BLaER1 (cell line): ENCODE measurements around the gene DUSP2.

Experiments
- H3K27ac ChIP-seq: shearing (Covaris generic); formaldehyde crosslinking; 2 replicates; pipeline ENCODE4 v1.8.1; 2022
- H3K27me3 ChIP-seq: shearing (Covaris generic); formaldehyde crosslinking; 2 replicates; pipeline ENCODE4 v1.8.1; 2022
- H3K36me3 ChIP-seq: shearing (Covaris generic); formaldehyde crosslinking; 2 replicates; pipeline ENCODE4 v1.8.1; 2022
- H3K4me1 ChIP-seq: shearing (Covaris generic); formaldehyde crosslinking; 2 replicates; pipeline ENCODE4 v1.8.1; 2022
- H3K4me2 ChIP-seq: shearing (Covaris generic); formaldehyde crosslinking; 2 replicates; pipeline ENCODE4 v1.8.1; 2022
- H3K4me3 ChIP-seq: shearing (Covaris generic); formaldehyde crosslinking; 2 replicates; pipeline ENCODE4 v1.8.1; 2022
- H3K9ac ChIP-seq: shearing (Covaris generic); formaldehyde crosslinking; 2 replicates; pipeline ENCODE4 v1.8.1; 2022
- H3K9me3 ChIP-seq: shearing (Covaris generic); formaldehyde crosslinking; 2 replicates; pipeline ENCODE4 v1.8.1; 2022
- H4K20me1 ChIP-seq: shearing (Covaris generic); formaldehyde crosslinking; 2 replicates; pipeline ENCODE4 v1.8.1; 2022
- Cebpa-rat ChIP-seq: shearing (Covaris generic); IDR thresholded peaks from 2 replicates; pipeline ENCODE4 v1.8.1; 2022

Gene DUSP2

DNA sequence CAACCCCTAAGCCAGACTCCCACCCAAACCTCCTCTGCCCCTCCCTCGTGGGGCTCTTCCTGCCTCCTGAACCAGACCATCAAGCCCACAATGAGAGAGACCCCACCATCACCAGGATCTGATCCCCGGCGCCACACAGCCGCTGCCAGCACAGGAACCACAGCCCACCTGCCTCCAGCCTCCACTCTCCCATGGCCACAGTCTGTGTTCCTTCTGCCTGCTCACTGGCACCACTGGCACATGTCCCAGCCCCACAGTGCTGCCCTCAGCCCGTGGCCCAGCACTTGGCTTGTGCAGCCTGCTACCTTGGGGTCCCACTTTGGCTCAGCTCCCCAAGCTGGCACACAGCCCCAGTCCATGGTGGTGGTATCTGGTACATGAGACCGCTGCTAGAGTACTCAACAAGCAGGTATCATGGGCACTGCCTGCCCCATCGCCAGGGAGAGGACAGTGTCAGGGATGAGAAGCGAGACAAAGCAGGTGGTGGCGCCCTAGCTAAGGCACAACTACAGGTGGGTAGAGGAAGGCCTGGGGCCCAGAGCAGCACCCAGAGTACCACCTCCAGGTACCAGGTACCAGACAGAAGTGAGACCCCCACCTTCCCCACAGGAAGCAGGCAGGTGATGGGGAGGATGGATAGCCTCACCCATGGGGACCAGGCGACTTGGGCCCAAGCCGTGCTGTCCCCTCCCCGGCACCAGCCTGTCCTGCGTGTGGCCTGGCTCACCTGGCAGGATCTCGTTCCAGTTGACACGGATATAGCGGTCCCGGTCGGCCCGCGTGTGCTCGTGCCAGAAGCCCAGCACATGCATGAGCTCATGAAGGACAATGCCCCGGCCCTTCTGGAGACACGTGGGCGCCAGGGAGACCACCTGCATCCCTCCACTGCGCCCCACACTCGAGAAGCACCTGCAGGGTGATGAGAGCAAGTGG lies 13.2 kb downstream of the DUSP2 start:
- Histone ChIP-seq H3K4me3 (no peak overlapping the region), H4K20me1 (no peaks in the 10 kb centered on the region), H3K27ac (no peak overlapping the region), H3K4me1 (peaks cover 13% of the 10 kb centered on the region; the same call in 1 of the 2 replicates), H3K9me3 (no peaks in the 10 kb centered on the region), H3K27me3 (no peaks in the 10 kb centered on the region), H3K9ac (no peak overlapping the region), H3K4me2 (no peak overlapping the region), H3K36me3 (no peaks in the 10 kb centered on the region)
- no peak for TF ChIP-seq Cebpa-rat

DNA sequence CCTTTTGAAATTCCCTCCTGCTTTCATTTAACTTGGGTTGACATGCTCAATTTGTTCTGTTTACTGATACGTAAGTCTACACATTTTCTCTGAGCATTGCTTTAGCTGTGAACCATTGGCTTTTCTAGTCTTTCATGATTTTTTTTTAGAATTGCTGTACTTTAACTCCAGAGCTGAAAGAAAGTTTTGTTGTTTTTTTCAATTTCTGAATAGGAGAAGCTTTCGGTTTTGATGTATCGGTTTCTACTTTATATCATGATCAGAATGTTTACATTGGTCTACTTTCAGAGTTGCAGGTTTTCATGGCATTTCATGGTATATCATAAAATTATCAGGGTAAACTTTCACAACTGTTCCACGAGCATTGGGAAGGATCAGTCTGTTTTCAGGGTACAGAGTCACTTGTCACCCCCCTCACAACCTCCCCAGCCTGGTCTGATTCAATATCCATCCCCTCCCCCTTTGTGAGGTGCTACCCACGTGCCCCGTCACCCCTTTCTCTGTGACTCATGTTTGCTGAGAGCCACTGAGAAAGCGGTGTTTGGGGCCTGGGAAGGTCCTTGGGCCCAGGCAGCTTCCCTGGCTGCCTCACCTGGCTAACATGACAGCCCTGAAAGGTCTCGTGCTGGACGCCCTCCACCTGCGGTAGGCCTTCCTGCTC lies 14.0 kb downstream of the DUSP2 start:
- no peak overlapping the region for H3K9ac ChIP-seq
- no peaks in the 10 kb centered on the region for H3K9me3 ChIP-seq
- no peak overlapping the region for H3K4me3 ChIP-seq
- no peak for TF ChIP-seq Cebpa-rat
- H3K4me2 ChIP-seq: no peak overlapping the region
- H4K20me1 ChIP-seq: no peaks in the 10 kb centered on the region
- no peaks in the 10 kb centered on the region for H3K27me3 ChIP-seq
- H3K36me3 ChIP-seq: no peaks in the 10 kb centered on the region
- peaks cover 13% of the 10 kb centered on the region; the same call in 1 of the 2 replicates for H3K4me1 ChIP-seq
- H3K27ac ChIP-seq: no peak overlapping the region

- H4K20me1 ChIP-seq: no peaks in the 10 kb centered on the region
- no peaks in the 10 kb centered on the region for H3K36me3 ChIP-seq
- TF ChIP-seq Cebpa-rat: no peak
- H3K9ac ChIP-seq: no peak overlapping the region
- H3K4me1 ChIP-seq: peaks cover 13% of the 10 kb centered on the region; the same call in 1 of the 2 replicates
- H3K4me3 ChIP-seq: no peak overlapping the region
- no peaks in the 10 kb centered on the region for H3K9me3 ChIP-seq
- H3K27ac ChIP-seq: no peak overlapping the region
- H3K27me3 ChIP-seq: no peaks in the 10 kb centered on the region
- H3K4me2 ChIP-seq: no peak overlapping the region
Measured at GRCh38 chr2:96130483-96130882, 14.8 kb downstream of the DUSP2 start.

DNA sequence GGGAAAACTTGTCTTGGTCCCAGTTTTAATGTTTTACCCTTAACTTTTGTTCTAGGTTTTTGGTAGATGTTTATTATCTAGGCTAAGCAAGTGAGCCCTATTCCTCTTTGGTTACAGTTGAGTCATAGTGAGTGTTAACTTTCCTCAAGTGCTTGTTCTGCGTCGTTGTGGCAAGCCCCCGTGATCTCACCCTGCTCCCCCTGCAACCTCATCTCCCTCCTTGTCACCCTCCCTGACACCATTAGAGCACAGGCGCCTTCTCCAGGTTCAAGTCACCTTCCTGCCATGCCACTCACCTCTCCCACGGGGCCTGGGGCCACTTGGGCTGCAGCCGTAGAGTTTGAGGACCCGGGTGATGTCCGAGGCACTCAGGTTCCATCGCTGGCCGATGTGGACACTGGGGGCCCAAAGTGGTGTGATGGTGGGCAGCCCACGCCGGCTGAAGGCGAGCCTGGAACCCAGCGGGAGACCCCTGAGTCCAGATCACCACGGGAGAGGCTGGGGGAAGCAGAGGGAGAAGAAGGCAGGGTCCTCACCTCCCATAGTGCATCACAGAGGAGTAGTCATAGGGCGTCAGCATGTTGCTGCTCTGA lies 15.6 kb downstream of the DUSP2 start:
- no peak overlapping the region for H3K4me3 ChIP-seq
- no peak for TF ChIP-seq Cebpa-rat
- H3K27me3 ChIP-seq: no peaks in the 10 kb centered on the region
- no peak overlapping the region for H3K4me2 ChIP-seq
- H3K36me3 ChIP-seq: no peaks in the 10 kb centered on the region
- peaks cover 13% of the 10 kb centered on the region; the same call in 1 of the 2 replicates for H3K4me1 ChIP-seq
- no peaks in the 10 kb centered on the region for H3K9me3 ChIP-seq
- H3K9ac ChIP-seq: no peak overlapping the region
- H4K20me1 ChIP-seq: no peaks in the 10 kb centered on the region
- no peak overlapping the region for H3K27ac ChIP-seq

DNA sequence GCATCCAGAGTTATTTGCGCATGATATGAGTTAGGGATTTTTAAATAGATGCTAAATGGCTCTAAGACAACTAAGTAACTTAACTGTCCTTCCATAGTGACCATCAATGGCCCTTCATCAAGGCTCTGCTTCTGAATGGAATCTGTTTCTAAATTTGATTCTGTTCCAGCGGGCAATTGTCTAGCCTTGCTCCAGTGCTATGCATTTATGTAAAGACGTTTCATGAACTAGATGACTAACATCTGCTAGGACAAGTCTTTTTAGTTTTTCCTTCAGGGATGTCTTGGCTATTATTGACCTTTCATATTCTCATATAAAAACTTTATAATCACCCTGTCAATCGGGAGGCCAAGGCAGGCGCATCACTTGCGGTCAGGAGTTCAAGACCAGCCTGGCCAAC lies 16.8 kb downstream of the DUSP2 start:
- Histone ChIP-seq H3K4me3 (no peak overlapping the region), H3K4me2 (no peak overlapping the region), H3K27ac (no peak overlapping the region), H3K9me3 (no peaks in the 10 kb centered on the region), H3K36me3 (no peaks in the 10 kb centered on the region), H4K20me1 (no peaks in the 10 kb centered on the region), H3K9ac (no peak overlapping the region), H3K27me3 (no peaks in the 10 kb centered on the region), H3K4me1 (peaks cover 8% of the 10 kb centered on the region; the same call in 1 of the 2 replicates)
- no peak for TF ChIP-seq Cebpa-rat

DNA sequence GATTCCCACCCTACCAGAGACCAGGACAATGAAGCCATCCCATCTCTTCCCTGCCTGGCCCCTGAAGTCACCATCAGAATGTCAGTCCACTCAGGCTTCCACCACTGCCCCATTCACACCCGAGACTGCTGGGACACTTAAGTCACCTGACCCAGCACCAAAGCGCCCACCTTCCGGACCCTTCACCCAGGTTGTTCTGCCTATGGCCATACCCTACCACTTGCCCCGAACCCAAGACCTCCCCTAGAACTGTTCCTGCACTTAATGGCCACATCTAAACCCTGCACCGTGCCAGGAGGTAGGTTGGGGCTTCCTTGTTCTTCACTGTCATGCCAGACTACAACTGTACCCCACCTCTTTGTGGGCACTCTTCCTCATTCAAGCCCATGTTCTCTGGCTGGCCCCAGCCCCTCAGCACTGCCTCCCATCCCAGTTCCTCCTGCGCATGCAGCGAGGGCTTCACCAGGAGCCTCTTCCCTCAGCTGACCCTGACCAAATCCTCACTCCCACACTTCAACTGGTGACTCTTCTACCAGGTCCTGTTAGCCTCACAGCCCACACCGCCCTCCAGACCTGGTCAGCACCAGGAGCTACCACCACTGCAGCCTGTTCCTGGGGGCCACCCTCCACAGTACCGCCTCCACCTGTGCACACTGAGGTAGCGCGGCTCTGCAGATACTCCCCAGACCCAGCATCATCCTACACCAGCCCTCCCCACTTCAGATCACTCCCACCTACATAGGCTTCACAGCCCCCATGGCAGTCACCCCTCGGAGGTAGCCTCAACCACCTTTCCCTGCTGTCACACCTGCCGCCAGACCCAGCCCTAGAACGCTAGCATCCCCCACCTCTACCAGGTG lies 20.6 kb downstream of the DUSP2 start:
- no peak overlapping the region for H3K27ac ChIP-seq
- no peaks in the 10 kb centered on the region for H3K36me3 ChIP-seq

GRCh38 chr2:96123936-96124335 lies 21.3 kb downstream of the DUSP2 start:
- no peaks in the 10 kb centered on the region for H3K9me3 ChIP-seq
- H3K4me3 ChIP-seq: no peak overlapping the region
- H3K27ac ChIP-seq: no peak overlapping the region
- H3K9ac ChIP-seq: no peak overlapping the region
- no peaks in the 10 kb centered on the region for H3K27me3 ChIP-seq
- H3K4me2 ChIP-seq: no peak overlapping the region
- no peaks in the 10 kb centered on the region for H3K36me3 ChIP-seq
- H3K4me1 ChIP-seq: peaks cover 17% of the 10 kb centered on the region
- no peaks in the 10 kb centered on the region for H4K20me1 ChIP-seq
- no peak for TF ChIP-seq Cebpa-rat

More for the DNA sequence above, 20.6 kb downstream of the DUSP2 start:
- Histone ChIP-seq H3K4me2 (no peak overlapping the region), H3K9ac (no peak overlapping the region), H4K20me1 (no peaks in the 10 kb centered on the region), H3K4me1 (peaks cover 13% of the 10 kb centered on the region), H3K9me3 (no peaks in the 10 kb centered on the region), H3K27me3 (no peaks in the 10 kb centered on the region), H3K4me3 (no peak overlapping the region)
- TF ChIP-seq Cebpa-rat: no peak

DNA sequence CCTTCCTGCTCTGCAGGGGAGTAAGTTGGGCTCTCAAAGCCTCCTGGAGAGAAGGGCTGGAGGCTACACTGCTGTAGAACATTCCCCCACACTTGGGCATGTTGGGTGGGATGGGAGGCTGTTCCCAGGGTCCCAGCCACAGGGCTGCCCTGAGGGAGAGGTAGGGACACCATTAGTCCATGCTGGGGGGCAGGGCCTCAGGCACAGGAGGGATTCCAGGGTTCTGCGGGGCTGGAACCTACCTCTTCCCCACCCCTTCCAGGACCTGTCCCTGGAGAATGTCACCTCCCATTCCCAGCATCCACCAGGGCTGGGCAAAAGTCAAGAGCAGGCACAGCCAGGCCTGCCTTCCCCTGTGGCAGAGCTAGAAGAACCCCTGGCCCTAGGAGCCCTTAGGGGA lies 21.9 kb downstream of the DUSP2 start:
- Histone ChIP-seq H3K4me1 (peaks cover 17% of the 10 kb centered on the region), H3K9me3 (no peaks in the 10 kb centered on the region), H3K4me2 (no peak overlapping the region), H3K27me3 (no peaks in the 10 kb centered on the region), H4K20me1 (no peaks in the 10 kb centered on the region), H3K27ac (no peak overlapping the region), H3K9ac (no peak overlapping the region), H3K36me3 (no peaks in the 10 kb centered on the region), H3K4me3 (no peak overlapping the region)
- no peak for TF ChIP-seq Cebpa-rat

DNA sequence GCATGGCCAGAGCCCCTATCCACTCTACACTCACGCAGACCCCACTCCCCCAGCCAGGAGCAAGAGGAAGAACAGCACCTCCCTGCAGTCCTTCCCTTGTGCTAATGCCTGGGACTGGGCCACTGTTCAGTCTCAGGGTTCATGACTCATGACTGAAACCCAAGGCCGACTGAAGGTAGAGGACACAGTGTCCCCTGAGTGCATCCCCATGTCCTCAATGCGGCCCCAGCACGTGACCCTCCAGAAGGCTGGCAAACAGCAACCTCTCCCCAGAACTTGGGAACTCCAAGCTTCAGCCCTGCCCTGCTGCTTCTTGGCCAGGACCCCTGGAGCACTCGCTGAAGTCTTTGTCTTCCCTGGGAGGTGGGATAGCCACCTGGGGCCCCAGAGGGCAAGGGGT lies 22.8 kb downstream of the DUSP2 start:
- H3K27me3 ChIP-seq: peaks cover under 1% of the 10 kb centered on the region; the same call in 1 of the 2 replicates
- H3K4me1 ChIP-seq: peaks cover 22% of the 10 kb centered on the region
- no peak overlapping the region for H3K4me2 ChIP-seq
- no peak for TF ChIP-seq Cebpa-rat
- H3K27ac ChIP-seq: no peak overlapping the region
- no peaks in the 10 kb centered on the region for H4K20me1 ChIP-seq
- no peaks in the 10 kb centered on the region for H3K9me3 ChIP-seq
- H3K36me3 ChIP-seq: no peaks in the 10 kb centered on the region
- no peak overlapping the region for H3K9ac ChIP-seq
- no peak overlapping the region for H3K4me3 ChIP-seq
